Caco-2 (cell line): ENCODE results near the gene TTLL11. TPM values are rescaled to one million over a fixed set of nuclear protein-coding genes. Genes with fewer than 3 reads are reported as not detected.

ENCODE experiments used
- BruUV-seq: library from RNA; stranded (reverse); fragments of 400-500 nt; replicated peaks from 2 replicates; lab custom pipeline; 2021; lab: Mats Ljungman, UMichigan
- CTCF ChIA-PET: fragments of 300-600 bp; sonication (Branson Sonifier 250); formaldehyde crosslinking; loops from one replicate; lab custom pipeline; 2022; ENCODE audit warnings: antibody characterized with exemption; lab: Charles Lee
- POLR2A ChIA-PET: fragments of 300-600 bp; sonication (Branson Sonifier 250); formaldehyde crosslinking; loops from one replicate; lab custom pipeline; 2022; ENCODE audit warnings: antibody characterized with exemption; lab: Charles Lee
- DNase-seq, 2 experiments: peaks; one replicate each; pipeline versions ENCODE4 v3.0.0 to v3.0.0-alpha.2; 2020 to 2022
- H3K27me3 ChIP-seq: replicated peaks from 2 replicates; pipeline ENCODE4 v1.6.0; 2011; ENCODE audit warnings: low read length; ENCODE audit not compliant: control insufficient read depth, insufficient read depth
- H3K36me3 ChIP-seq: 2 replicates; pipeline ENCODE4 v1.5.1; 2011; ENCODE audit warnings: low read length; ENCODE audit not compliant: control insufficient read depth, insufficient read depth
- H3K4me1 ChIP-seq: fragments of 250-450 bp; sonication (Bioruptor Pico); 2 replicates; pipeline ENCODE4 v1.5.1; 2020; ENCODE audit warnings: mild to moderate bottlenecking
- H3K4me3 ChIP-seq: 2 replicates; pipeline ENCODE4 v1.5.1; 2011; ENCODE audit warnings: low read depth, mild to moderate bottlenecking, control low read depth, low read length
- H3K9me3 ChIP-seq: fragments of 250-450 bp; sonication (Bioruptor Pico); 2 replicates; pipeline ENCODE4 v1.5.1; 2020; ENCODE audit warnings: mild to moderate bottlenecking, moderate library complexity
- H3K27ac Mint-ChIP-seq: one replicate; pipeline ENCODE4 v1.8.0; 2022; ENCODE audit warnings: mixed read lengths; ENCODE audit not compliant: unreplicated experiment
- H3K27me3 Mint-ChIP-seq: one replicate; pipeline ENCODE4 v1.8.0; 2022; ENCODE audit warnings: mixed read lengths; ENCODE audit not compliant: insufficient read depth, unreplicated experiment
- H3K36me3 Mint-ChIP-seq: one replicate; pipeline ENCODE4 v1.8.0; 2022; ENCODE audit warnings: mild to moderate bottlenecking, mixed read lengths; ENCODE audit not compliant: insufficient read depth, unreplicated experiment
- H3K4me1 Mint-ChIP-seq: one replicate; pipeline ENCODE4 v1.8.0; 2022; ENCODE audit warnings: low read depth, mixed read lengths; ENCODE audit not compliant: unreplicated experiment
- H3K4me3 Mint-ChIP-seq: one replicate; pipeline ENCODE4 v1.8.0; 2022; ENCODE audit warnings: mild to moderate bottlenecking, moderate library complexity, mixed read lengths; ENCODE audit not compliant: unreplicated experiment
- H3K9me3 Mint-ChIP-seq: one replicate; pipeline ENCODE4 v1.8.0; 2022; ENCODE audit warnings: mixed read lengths; ENCODE audit not compliant: unreplicated experiment
- CTCF ChIP-seq, 2 experiments: fragments of 200-600 bp in 1 of 2; IDR thresholded peaks; 1 replicate in 1 of 2; 2 replicates in 1 of 2; pipeline versions ENCODE4 v1.5.1 to v1.8.0; 2011 to 2022; ENCODE audit warnings: antibody characterized with exemption in 1 of 2, control low read depth in 1 of 2, inconsistent platforms in 1 of 2, low read depth in 1 of 2, low read length in 1 of 2, mild to moderate bottlenecking in 1 of 2, moderate library complexity in 1 of 2; ENCODE audit not compliant: insufficient read depth in 1 of 2, severe bottlenecking in 1 of 2, unreplicated experiment in 1 of 2
- intact Hi-C: fragments of 100-400 bp; cut with micrococcal nuclease; formaldehyde crosslinking; loops from one replicate; pipeline ENCODE4 v1.10.0; 2022; ENCODE audit not compliant: unreplicated experiment
- total RNA-seq: library from RNA; stranded (reverse); gene quantifications from 2 replicates; pipeline ENCODE4 v1.2.3, GENCODE V29; 2022

The TTLL11 gene
- total RNA-seq, 1 experiment from 2014 or later = 4.4 TPM

DNA sequence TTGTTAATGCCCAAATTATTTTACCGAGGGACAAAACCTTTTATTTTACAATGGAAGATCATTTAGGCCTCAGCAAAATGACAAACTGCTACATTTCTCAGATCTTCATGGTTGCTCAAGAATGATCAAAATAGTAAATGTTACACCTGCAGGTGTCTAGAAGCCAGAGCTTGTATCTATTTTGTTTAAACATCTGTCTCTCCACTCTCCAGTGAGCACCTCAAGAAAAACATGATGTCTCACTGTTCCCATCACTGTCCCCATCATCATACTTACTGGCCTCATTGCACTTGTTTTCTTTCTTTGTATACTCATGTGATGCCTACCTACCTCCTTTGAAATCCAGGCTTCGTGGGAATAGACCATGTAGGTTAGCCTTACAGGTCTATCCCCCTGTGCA is 149.6 kb downstream of the TTLL11 start:
- H3K9me3 Mint-ChIP-seq = no peaks in the 10 kb centered on the region
- intact Hi-C loops = no loop called here
- BruUV-seq = no TSS peak
- Histone ChIP-seq H3K9me3 (no peaks in the 10 kb centered on the region), H3K4me3 (no peak overlapping the region), H3K4me1 (no peaks in the 10 kb centered on the region), H3K36me3 (no peaks in the 10 kb centered on the region), H3K27me3 (no peaks in the 10 kb centered on the region; the same call in 1 of the 2 replicates)
- H3K4me3 Mint-ChIP-seq = no peak overlapping the region
- no peak for TF ChIP-seq CTCF (IDR thresholded peaks at IDR 0.05; ENCODE audit: insufficient read depth in 1 of 2, low read depth in 1 of 2, low read length in 1 of 2, severe bottlenecking in 1 of 2, unreplicated experiment in 1 of 2)
- ChIA-PET POLR2A (no interaction called here), CTCF (no interaction called here)
- H3K27me3 Mint-ChIP-seq = peaks cover 10% of the 10 kb centered on the region
- H3K27ac Mint-ChIP-seq = no peak overlapping the region
- H3K36me3 Mint-ChIP-seq = no peaks in the 10 kb centered on the region
- DNase-seq = no peak
- no peaks in the 10 kb centered on the region for H3K4me1 Mint-ChIP-seq

- Histone ChIP-seq H3K36me3 (no peaks in the 10 kb centered on the region), H3K4me3 (no peak overlapping the region), H3K27me3 (no peaks in the 10 kb centered on the region; the same call in 1 of the 2 replicates), H3K9me3 (no peaks in the 10 kb centered on the region), H3K4me1 (no peaks in the 10 kb centered on the region)
- Mint-ChIP-seq H3K27ac (no peak overlapping the region), H3K27me3 (peaks cover 9% of the 10 kb centered on the region), H3K4me3 (no peak overlapping the region), H3K4me1 (no peaks in the 10 kb centered on the region), H3K9me3 (no peaks in the 10 kb centered on the region), H3K36me3 (no peaks in the 10 kb centered on the region)
- ChIA-PET CTCF (no interaction called here), POLR2A (no interaction called here)
- no peak for TF ChIP-seq CTCF (IDR thresholded peaks at IDR 0.05; ENCODE audit: insufficient read depth in 1 of 2, low read depth in 1 of 2, low read length in 1 of 2, severe bottlenecking in 1 of 2, unreplicated experiment in 1 of 2)
- DNase-seq = no peak
- intact Hi-C loops = no loop called here
- no TSS peak for BruUV-seq
Measured at GRCh38 chr9:121942866-121943382, 150.2 kb downstream of the TTLL11 start.

DNA sequence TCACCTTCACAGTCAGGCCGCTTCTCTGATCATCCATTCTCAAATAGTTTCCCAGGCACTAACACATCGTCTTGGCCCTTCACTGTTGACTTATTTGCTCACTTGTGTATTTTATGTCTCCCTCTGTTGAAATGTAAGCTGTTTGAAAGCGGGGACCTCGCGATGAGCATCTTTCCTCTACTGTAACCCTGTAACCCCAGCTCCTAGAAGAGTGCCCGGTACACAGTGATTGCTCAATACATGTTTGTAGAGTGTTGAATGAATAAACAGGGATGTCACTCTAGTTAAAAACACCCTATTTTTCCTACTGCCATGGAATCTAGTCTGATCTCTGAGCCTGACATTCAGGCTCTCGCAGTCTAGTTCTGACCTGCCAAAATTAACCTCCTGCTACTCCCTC is 150.8 kb downstream of the TTLL11 start:
- H3K4me3 ChIP-seq = no peak overlapping the region
- H3K9me3 Mint-ChIP-seq = no peaks in the 10 kb centered on the region
- no peaks in the 10 kb centered on the region for H3K9me3 ChIP-seq
- intact Hi-C loops = no loop called here
- H3K36me3 ChIP-seq = no peaks in the 10 kb centered on the region
- CTCF ChIA-PET = no interaction called here
- no peaks in the 10 kb centered on the region for H3K4me1 Mint-ChIP-seq
- no TSS peak for BruUV-seq
- TF ChIP-seq CTCF (IDR thresholded peaks at IDR 0.05; ENCODE audit: insufficient read depth in 1 of 2, low read depth in 1 of 2, low read length in 1 of 2, severe bottlenecking in 1 of 2, unreplicated experiment in 1 of 2) = no peak
- H3K27me3 Mint-ChIP-seq = peaks cover 9% of the 10 kb centered on the region
- H3K27me3 ChIP-seq = no peaks in the 10 kb centered on the region; the same call in 1 of the 2 replicates
- POLR2A ChIA-PET = no interaction called here
- no peak for DNase-seq
- no peak overlapping the region for H3K27ac Mint-ChIP-seq
- no peaks in the 10 kb centered on the region for H3K36me3 Mint-ChIP-seq
- H3K4me3 Mint-ChIP-seq = no peak overlapping the region
- no peaks in the 10 kb centered on the region for H3K4me1 ChIP-seq
